ENCODE results near the gene CD207. TPM values are rescaled to one million over a fixed set of nuclear protein-coding genes. Genes with fewer than 3 reads are reported as not detected.

CD207 gene
- total RNA-seq, 6 experiments from 2014 or later = not detected

GRCh38 chr2:70834106-70834505 is 1.5 kb downstream of the CD207 start:
- Mint-ChIP-seq H3K9me3 (no peaks in the 10 kb centered on the region), H3K4me1 (ENCODE audit: low read depth) (peaks cover 12% of the 10 kb centered on the region), H3K36me3 (ENCODE audit: low read depth) (no peaks in the 10 kb centered on the region), H3K27me3 (ENCODE audit: insufficient read depth) (peaks cover 52% of the 10 kb centered on the region), H3K4me3 (no peak overlapping the region), H3K27ac (no peak overlapping the region)
- DNase-seq = no peak
- TF ChIP-seq, protein P1, sequence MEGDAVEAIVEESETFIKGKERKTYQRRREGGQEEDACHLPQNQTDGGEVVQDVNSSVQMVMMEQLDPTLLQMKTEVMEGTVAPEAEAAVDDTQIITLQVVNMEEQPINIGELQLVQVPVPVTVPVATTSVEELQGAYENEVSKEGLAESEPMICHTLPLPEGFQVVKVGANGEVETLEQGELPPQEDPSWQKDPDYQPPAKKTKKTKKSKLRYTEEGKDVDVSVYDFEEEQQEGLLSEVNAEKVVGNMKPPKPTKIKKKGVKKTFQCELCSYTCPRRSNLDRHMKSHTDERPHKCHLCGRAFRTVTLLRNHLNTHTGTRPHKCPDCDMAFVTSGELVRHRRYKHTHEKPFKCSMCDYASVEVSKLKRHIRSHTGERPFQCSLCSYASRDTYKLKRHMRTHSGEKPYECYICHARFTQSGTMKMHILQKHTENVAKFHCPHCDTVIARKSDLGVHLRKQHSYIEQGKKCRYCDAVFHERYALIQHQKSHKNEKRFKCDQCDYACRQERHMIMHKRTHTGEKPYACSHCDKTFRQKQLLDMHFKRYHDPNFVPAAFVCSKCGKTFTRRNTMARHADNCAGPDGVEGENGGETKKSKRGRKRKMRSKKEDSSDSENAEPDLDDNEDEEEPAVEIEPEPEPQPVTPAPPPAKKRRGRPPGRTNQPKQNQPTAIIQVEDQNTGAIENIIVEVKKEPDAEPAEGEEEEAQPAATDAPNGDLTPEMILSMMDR (IDR thresholded peaks at IDR 0.05) = no peak

- H3K4me3 Mint-ChIP-seq = no peak overlapping the region
- TF ChIP-seq, protein P1 (IDR thresholded peaks at IDR 0.05) = no peak
- H3K27ac Mint-ChIP-seq = no peak overlapping the region
- H3K27me3 Mint-ChIP-seq (ENCODE audit: insufficient read depth) = peaks cover 47% of the 10 kb centered on the region
- H3K4me1 Mint-ChIP-seq (ENCODE audit: low read depth) = peaks cover 20% of the 10 kb centered on the region
- no peak for DNase-seq
- no peaks in the 10 kb centered on the region for H3K9me3 Mint-ChIP-seq
- H3K36me3 Mint-ChIP-seq (ENCODE audit: low read depth) = no peaks in the 10 kb centered on the region
These were observed 2.4 kb downstream of the CD207 start for GRCh38 chr2:70833246-70833645.

DNA sequence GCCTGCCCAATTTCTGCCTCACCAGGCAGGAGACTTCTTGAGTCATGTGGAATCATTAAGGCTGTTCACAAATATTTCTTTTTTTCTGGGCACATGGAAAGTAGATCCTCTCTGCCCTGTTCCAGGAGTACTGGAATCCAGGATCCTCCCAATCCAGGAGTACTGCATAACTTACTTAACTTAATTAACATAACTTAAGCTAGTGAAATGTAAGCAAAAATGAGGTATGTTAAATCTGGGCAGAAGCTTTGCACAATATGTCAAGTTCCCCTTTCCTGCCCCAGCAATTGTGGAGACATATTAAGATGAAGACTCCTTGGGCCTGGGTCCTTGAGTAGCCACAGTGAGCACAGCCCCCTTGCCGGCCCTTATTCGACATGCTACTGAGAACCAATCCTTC is 3.2 kb downstream of the CD207 start:
- DNase-seq = no peak
- Mint-ChIP-seq H3K27ac (no peak overlapping the region), H3K4me3 (no peak overlapping the region), H3K36me3 (ENCODE audit: low read depth) (no peaks in the 10 kb centered on the region), H3K9me3 (no peaks in the 10 kb centered on the region), H3K27me3 (ENCODE audit: insufficient read depth) (peaks cover 42% of the 10 kb centered on the region), H3K4me1 (ENCODE audit: low read depth) (peaks cover 25% of the 10 kb centered on the region)
- TF ChIP-seq, protein P1 (IDR thresholded peaks at IDR 0.05) = no peak

- DNase-seq = no peak
- Mint-ChIP-seq H3K4me3 (no peak overlapping the region), H3K36me3 (ENCODE audit: low read depth) (no peaks in the 10 kb centered on the region), H3K27ac (no peak overlapping the region), H3K4me1 (ENCODE audit: low read depth) (peaks cover 30% of the 10 kb centered on the region), H3K27me3 (ENCODE audit: insufficient read depth) (peaks cover 37% of the 10 kb centered on the region), H3K9me3 (no peaks in the 10 kb centered on the region)
- TF ChIP-seq, protein P1 (IDR thresholded peaks at IDR 0.05) = no peak
These were observed 3.8 kb downstream of the CD207 start for GRCh38 chr2:70831861-70832260.

DNA sequence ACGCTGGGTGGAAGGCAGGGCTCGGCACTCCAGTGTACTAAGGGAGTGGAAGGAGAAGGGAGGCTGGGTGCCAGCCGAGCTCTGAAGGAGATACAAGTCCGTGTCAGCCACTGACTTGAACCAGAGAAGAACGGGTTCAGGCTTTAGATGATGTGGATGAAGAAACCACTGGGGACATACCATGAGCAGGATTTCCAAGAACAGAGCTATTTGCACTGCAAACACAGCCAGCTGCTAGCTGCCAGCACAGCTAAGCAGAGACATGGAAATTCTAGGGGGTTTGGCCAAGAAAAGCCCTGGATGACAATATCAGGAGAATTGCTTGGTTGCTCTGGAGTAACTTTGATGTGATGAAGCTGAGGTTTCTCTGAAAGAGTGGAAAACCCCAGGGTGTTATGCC is 5.2 kb downstream of the CD207 start:
- peaks cover 25% of the 10 kb centered on the region for H3K27me3 Mint-ChIP-seq (ENCODE audit: insufficient read depth)

More for the DNA sequence above, 5.2 kb downstream of the CD207 start:
- Mint-ChIP-seq H3K9me3 (no peaks in the 10 kb centered on the region), H3K27ac (no peak overlapping the region), H3K4me3 (no peak overlapping the region), H3K36me3 (ENCODE audit: low read depth) (no peaks in the 10 kb centered on the region), H3K4me1 (ENCODE audit: low read depth) (peaks cover 32% of the 10 kb centered on the region)
- DNase-seq = no peak
- TF ChIP-seq, protein P1 (IDR thresholded peaks at IDR 0.05) = no peak

Measured in HFFc6 (cell line).